ENCODE data around the gene GMCL1.
"Not testable (repeated sequence)": the region's sequence is repeated elsewhere in the genome, so short reads cannot be mapped to it uniquely, and the experiment has no call there.

Gene GMCL1

DNA sequence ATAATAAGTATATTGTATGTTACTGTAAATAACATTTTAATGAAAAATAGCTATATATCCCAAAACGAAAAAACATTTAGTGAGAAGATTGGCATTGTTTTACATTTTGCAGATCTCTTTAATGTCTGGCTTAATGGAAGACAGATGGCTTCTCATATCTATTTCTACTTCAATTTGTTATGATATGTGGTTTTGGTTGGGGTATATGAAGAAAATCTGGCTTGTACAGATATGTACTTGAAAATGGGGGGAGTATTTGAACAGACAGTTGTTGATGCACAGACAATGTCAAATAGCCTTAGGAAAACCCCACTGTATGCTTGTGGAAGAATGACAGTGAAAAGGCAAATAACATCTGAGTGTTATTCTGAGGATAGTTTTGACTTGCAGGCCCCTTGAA, 23.6 kb upstream of the GMCL1 start:
- DNase-seq (ENCODE audit: extremely low read depth in 1 of 2, low read depth in 1 of 2): no peak

DNA sequence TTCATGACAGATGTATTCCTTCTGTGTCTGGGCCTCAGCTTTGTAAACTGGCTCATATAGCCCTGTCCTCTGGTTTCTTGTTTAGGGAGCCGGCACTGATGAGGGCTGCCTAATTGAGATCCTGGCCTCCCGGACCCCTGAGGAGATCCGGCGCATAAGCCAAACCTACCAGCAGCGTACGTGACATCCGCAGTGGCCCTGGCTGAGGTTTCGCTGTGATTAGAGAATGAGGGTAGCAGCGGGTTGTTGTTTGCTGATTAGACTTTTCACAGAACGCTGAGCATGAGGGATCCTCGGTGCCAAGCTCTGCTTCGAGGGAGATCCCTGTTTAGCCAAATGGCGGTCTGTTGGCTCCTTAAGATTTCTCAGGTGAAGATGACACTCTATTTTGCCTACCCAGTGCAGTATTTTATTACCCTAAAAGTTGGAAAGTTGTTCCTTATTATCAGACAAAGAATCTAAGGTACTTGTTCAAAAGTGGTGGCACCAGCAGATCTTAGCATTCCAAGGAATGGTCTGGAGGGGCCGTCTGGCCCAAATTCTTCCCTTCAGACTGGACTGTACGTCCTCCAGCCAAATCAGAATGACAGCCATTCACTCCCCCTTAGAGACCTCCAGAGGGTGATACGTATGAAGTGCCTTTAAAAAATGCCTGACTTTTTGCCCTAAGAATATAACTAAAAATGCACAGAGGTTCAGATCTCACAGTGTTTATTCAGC, 21.5 kb upstream of the GMCL1 start:
- no peak for DNase-seq (ENCODE audit: extremely low read depth in 1 of 2, low read depth in 1 of 2)

GRCh38 chr2:69810550-69810949, 18.9 kb upstream of the GMCL1 start:
- no peak for DNase-seq (ENCODE audit: extremely low read depth in 1 of 2, low read depth in 1 of 2)

GRCh38 chr2:69811018-69811417, 18.4 kb upstream of the GMCL1 start:
- DNase-seq (ENCODE audit: extremely low read depth in 1 of 2, low read depth in 1 of 2): no peak

GRCh38 chr2:69811591-69811990, 17.9 kb upstream of the GMCL1 start:
- DNase-seq (ENCODE audit: extremely low read depth in 1 of 2, low read depth in 1 of 2): no peak

GRCh38 chr2:69815717-69816116, 13.7 kb upstream of the GMCL1 start:
- no peak for DNase-seq (ENCODE audit: extremely low read depth in 1 of 2, low read depth in 1 of 2)

GRCh38 chr2:69816923-69817542, 12.4 kb upstream of the GMCL1 start:
- DNase-seq (ENCODE audit: extremely low read depth in 1 of 2, low read depth in 1 of 2): peak; percentile 40 to 64

- DNase-seq (ENCODE audit: extremely low read depth in 1 of 2, low read depth in 1 of 2): no peak
Observed at GRCh38 chr2:69817729-69818501, 11.5 kb upstream of the GMCL1 start.

- no peak for DNase-seq (ENCODE audit: extremely low read depth in 1 of 2, low read depth in 1 of 2)
Observed at GRCh38 chr2:69827796-69828540, 1.5 kb upstream of the GMCL1 start.

DNA sequence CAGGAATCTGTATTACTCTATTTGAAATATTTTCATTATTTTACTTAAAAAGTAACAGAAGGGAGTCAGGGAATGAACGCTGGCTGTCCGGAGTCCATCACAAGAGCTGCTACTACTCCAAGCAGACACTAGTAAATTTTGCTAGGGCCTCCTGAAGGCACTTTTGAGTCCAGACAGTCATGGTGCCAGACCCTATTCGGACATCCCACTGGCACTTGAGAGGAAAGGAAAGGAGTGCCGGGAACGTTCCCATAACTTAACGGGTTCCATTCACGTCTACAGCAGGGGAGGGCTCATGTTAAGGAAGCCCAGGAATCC, 563 bp upstream of the GMCL1 start:
- no peak for DNase-seq (ENCODE audit: extremely low read depth in 1 of 2, low read depth in 1 of 2)

DNA sequence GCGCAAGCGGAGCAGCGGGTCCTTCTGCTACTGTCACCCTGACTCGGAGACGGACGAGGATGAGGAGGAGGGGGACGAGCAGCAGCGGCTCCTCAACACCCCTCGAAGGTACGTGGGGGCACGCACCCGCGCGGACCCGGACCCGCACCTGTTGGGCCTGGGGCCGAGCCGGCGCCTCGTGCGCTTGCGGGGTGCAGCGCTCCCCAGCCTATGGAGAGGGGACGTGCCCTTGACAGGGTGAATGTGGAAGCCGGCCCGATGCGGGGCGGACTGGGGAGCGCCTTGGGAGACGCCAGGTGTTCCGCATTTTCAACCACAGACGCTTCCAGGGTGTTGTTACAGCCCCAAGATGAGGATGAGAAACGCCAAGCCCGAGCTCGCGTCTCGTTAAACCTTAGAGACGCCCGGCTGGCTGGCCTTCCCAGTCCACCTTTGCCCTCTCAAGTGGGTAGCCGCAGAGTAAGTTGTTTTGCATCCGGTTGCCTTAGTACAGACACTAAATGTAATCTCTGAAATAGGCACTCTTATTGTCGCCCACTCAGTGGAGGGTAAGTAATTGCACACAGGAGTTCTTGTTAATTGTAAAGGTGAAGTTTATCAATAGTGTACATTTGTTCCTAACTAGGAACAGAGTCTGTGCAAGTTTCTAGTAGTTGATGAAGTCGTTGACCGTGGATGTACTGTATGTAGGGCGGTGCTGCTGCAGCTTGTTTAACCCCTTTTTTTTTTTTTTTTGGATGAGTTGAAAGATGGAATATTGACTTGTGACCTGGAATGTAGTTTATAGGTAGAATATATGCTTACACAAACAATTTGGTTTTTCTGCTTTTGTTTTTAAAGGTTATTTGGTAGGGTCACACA, 815 bp downstream of the GMCL1 start:
- peak; percentile 7 to 19 for DNase-seq (ENCODE audit: extremely low read depth in 1 of 2, low read depth in 1 of 2)

DNA sequence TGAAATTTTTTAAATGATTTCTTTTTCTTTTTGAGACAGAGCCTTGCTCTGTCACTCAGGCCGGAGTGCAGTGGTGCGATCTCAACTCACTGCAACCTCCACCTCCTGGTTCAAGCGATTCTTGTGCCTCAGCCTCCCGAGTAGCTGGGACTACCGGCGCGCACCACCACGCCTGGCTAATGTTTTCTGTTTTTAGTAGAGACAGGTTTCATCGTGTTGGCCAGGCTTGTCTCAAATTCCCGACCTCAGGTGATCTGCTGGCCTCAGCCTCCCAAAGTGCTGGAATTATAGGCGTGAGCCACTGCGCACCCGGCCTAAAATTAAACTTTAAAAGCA, 1.4 kb downstream of the GMCL1 start:
- not testable (repeated sequence) for DNase-seq (ENCODE audit: extremely low read depth in 1 of 2, low read depth in 1 of 2)

DNA sequence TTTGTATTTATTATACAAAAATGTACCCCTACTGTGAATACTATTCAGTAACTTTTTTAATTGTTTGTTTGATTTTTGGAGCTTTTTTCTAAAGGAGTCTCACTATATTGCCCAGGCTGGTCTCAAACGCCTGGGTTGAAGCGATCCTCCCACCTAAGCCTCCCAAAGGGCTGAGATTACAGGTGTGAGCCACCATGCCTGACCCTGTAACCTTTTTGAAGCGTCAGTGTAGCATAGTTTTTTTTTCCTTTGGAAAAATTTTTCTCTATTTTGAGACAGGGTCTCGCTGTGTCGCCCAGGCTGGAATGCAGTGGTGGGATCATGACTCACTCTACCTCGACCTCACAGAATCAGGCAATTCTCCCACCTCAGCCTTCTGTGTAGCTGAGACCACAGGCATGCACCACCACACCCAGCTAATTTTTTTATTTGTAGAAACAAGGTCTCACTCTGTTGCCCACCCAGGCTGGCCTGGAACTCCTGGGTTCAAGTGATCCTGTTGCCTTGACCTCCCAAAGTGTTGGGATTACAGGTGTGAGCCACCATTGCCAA, 2.0 kb downstream of the GMCL1 start:
- DNase-seq (ENCODE audit: extremely low read depth in 1 of 2, low read depth in 1 of 2): no peak

GRCh38 chr2:69833752-69834151, 4.3 kb downstream of the GMCL1 start:
- DNase-seq (ENCODE audit: extremely low read depth in 1 of 2, low read depth in 1 of 2): no peak

DNA sequence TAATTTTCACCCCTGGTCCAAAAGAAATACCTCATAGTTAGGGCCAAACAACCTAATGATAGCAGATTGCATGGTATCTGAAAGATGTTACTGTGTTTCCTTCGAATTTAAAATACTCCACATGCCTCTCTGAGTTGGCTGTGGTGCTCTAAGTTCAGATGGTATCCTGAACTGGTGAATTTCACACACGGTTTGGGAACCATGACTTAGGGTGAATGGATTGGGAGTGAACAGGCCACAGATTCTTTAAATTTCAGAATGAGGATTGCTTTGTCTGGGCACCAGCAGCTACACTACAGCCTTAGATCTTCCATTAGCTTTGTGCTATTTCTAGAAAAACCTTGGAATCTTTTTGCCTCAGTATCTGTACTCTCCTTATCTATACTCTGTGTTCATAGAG, 6.2 kb downstream of the GMCL1 start:
- no peak for DNase-seq (ENCODE audit: extremely low read depth in 1 of 2, low read depth in 1 of 2)

DNA sequence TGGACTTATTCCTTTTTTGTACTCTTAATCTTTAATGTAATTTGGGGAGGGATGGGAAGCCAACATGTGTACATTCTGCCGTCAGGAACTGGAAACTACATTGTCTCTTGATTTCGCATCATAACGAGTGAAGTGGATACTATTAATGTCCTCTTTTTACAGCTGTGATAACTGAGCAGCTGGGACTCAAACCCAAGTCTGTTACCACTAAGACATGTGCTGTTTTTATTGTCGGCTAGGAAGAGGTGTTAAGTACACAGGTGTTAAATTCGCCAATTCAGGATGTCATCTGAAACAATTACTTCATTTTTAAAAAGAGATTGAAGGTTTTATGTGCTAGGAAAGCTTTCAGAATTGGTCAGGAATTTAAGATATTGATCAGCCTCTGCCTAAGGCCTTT, 6.9 kb downstream of the GMCL1 start:
- DNase-seq (ENCODE audit: extremely low read depth in 1 of 2, low read depth in 1 of 2): no peak

- DNase-seq (ENCODE audit: extremely low read depth in 1 of 2, low read depth in 1 of 2): no peak
Observed at GRCh38 chr2:69837533-69837932, 8.1 kb downstream of the GMCL1 start.

- DNase-seq (ENCODE audit: extremely low read depth in 1 of 2, low read depth in 1 of 2): no peak
Observed at GRCh38 chr2:69843993-69844392, 14.5 kb downstream of the GMCL1 start.

DNA sequence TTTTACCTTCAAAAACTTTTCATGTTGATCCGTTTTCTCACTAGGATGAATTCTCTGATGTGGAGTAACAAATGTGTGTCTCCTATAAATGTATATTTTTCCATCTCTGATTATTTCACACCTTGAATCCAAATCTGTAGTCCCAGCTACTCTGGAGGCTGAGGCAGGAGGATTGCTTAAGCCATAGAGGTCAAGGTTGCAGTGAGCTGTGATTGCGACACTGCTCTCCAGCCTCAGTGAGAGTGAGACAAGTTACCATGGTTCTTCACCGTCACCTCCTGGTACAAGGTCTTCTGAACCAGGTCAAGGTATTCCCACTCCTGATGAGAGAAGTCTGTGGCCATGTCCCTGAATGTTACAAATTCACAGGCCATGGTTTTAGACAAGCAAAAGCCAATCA, 15.1 kb downstream of the GMCL1 start:
- DNase-seq (ENCODE audit: extremely low read depth in 1 of 2, low read depth in 1 of 2): no peak
